SJCRH30 (cell line): ENCODE results near the gene TMEM150B. TPM values are rescaled to one million over a fixed set of nuclear protein-coding genes. Genes with fewer than 3 reads are reported as not detected.
A peak's percentile ranks its signal among the peaks of the same experiment; 100 is the strongest.

Source experiments
- DNase-seq, 2 experiments: peaks; one replicate each; pipeline ENCODE4 v3.0.0-alpha.2; 2015 to 2020
- H3K27ac ChIP-seq: fragments of 250-450 bp; sonication (Bioruptor Pico); 2 replicates; pipeline ENCODE4 v1.5.1; 2020; ENCODE audit warnings: mild to moderate bottlenecking, moderate library complexity
- H3K27me3 ChIP-seq: fragments of 250-450 bp; sonication (Bioruptor Pico); 2 replicates; pipeline ENCODE4 v1.5.1; 2020; ENCODE audit warnings: mild to moderate bottlenecking, moderate library complexity
- H3K36me3 ChIP-seq: fragments of 250-450 bp; sonication (Bioruptor Pico); 2 replicates; pipeline ENCODE4 v1.5.1; 2020; ENCODE audit warnings: mild to moderate bottlenecking, moderate library complexity
- H3K4me1 ChIP-seq: fragments of 250-450 bp; sonication (Bioruptor Pico); 2 replicates; pipeline ENCODE4 v1.5.1; 2020; ENCODE audit warnings: mild to moderate bottlenecking, moderate library complexity
- H3K4me3 ChIP-seq: fragments of 250-450 bp; sonication (Bioruptor Pico); 2 replicates; pipeline ENCODE4 v1.5.1; 2020; ENCODE audit warnings: mild to moderate bottlenecking, moderate library complexity
- H3K9me3 ChIP-seq: fragments of 250-450 bp; sonication (Bioruptor Pico); replicated peaks from 2 replicates; pipeline ENCODE4 v1.5.1; 2020; ENCODE audit warnings: mild to moderate bottlenecking, moderate library complexity
- total RNA-seq: library from RNA; depleted of rRNA; stranded (reverse); fragments of >200 nt; shearing (Covaris generic); gene quantifications from 2 replicates; pipeline ENCODE4 v1.2.3, GENCODE V29; 2014

The TMEM150B gene
- total RNA-seq, 1 experiment from 2014 or later, result not detected

DNA sequence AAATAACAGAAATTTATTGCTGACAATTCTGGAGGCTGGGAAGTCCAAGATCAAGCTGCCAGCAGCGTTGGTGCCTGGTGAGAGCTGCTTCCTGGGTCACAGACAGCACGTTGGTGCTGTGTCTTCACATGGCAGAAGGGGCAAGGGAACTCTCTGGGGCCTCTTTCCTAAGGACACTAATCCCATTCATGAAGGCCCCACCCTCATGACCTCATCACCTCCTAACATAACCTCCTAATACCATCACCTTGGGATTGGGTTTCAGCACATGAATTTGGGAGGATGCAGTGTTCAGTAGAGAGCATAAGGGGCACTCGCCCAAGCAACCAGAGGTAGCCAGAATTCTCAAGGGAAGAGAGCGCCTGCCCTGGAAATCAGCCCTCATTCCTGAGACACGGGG lies 15.7 kb downstream of the TMEM150B start:
- Histone ChIP-seq H3K4me1 (no peaks in the 10 kb centered on the region), H3K4me3 (no peak overlapping the region), H3K27ac (no peak overlapping the region), H3K9me3 (no peaks in the 10 kb centered on the region), H3K36me3 (peaks cover 11% of the 10 kb centered on the region; the same call in 1 of the 2 replicates), H3K27me3 (no peaks in the 10 kb centered on the region)
- no peak for DNase-seq

DNA sequence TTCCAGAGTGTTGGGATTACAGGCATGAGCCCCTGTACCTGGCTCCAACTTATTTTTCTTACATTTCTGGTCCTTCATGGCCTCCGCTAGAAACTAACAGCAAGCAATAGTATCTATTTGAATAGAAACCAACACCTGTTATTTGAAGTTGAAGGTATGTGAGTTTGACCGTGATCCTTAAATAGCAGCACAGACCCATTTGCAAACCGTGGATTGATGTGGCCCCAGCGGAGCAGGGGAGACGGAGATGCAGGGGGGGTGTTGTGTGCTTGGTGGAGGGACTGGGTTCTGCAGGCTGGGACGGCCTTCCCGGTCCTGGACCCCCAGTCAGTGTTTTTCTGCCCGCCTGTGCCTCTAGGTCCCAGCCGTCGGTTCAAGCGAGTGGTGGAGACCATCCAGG lies 16.9 kb downstream of the TMEM150B start:
- peaks cover 15% of the 10 kb centered on the region for H3K36me3 ChIP-seq
- no peaks in the 10 kb centered on the region for H3K9me3 ChIP-seq
- H3K27me3 ChIP-seq, result no peaks in the 10 kb centered on the region
- no peak for DNase-seq
- no peaks in the 10 kb centered on the region for H3K4me1 ChIP-seq
- no peak overlapping the region for H3K27ac ChIP-seq
- H3K4me3 ChIP-seq, result no peak overlapping the region

DNA sequence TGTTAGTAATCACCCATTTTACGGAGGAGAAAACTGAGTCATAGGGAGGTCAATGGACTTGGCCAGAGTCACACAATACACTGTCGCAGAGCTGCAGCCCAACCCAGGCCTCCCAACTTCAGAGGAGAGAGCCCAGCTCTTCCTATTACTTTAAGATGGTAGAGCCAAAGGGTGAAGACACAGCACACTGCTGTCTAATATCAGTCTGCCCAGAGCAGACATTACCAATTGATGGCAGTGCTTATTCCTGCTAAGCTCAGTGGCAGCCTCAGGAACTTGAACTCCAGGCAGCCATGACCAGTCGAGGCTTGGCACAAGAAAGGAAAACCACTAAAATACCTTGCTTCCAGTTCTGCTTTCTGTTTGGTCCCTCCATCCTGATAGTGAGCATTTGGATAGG lies 18.4 kb downstream of the TMEM150B start:
- Histone ChIP-seq H3K27ac (no peak overlapping the region), H3K4me1 (no peaks in the 10 kb centered on the region), H3K9me3 (no peaks in the 10 kb centered on the region), H3K36me3 (peaks cover 15% of the 10 kb centered on the region), H3K27me3 (no peaks in the 10 kb centered on the region), H3K4me3 (no peak overlapping the region)
- DNase-seq, result no peak

DNA sequence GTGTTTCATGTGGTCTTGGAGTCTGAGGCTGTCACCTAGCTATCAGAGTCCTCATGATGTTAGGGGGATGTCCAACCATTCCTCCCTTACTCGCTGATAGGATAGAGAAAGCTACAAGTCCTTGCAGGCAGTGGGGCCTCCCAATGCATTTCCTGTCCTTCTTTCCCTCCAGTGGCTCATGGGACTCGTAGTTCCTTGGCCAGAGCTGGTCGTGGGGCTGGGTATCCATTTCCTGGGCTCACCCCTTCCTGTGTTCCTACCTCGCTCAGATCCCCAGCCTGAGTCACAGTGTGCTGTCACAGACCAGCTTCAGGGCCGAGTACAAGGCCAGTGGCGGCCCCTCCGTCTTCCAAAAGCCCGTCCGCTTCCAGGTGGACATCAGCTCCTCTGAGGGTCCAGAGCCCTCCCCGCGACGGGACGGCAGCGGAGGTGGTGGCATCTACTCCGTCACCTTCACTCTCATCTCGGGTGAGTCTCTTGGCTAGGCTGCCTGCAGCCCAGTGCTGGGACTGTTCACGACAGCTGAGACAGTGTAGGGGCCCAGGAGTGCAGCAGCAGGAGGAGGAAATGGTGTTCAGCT lies 19.1 kb downstream of the TMEM150B start:
- Histone ChIP-seq H3K4me1 (no peaks in the 10 kb centered on the region), H3K27ac (no peak overlapping the region), H3K4me3 (no peak overlapping the region), H3K9me3 (no peaks in the 10 kb centered on the region), H3K36me3 (peaks cover 15% of the 10 kb centered on the region), H3K27me3 (no peaks in the 10 kb centered on the region)
- DNase-seq, result no peak

- Histone ChIP-seq H3K27ac (no peak overlapping the region), H3K9me3 (no peaks in the 10 kb centered on the region), H3K36me3 (peaks cover 15% of the 10 kb centered on the region), H3K4me3 (no peak overlapping the region), H3K4me1 (no peaks in the 10 kb centered on the region), H3K27me3 (no peaks in the 10 kb centered on the region)
- DNase-seq, result peak; percentile 55 to 65
Measured at GRCh38 chr19:55305491-55305890, 19.6 kb downstream of the TMEM150B start.

DNA sequence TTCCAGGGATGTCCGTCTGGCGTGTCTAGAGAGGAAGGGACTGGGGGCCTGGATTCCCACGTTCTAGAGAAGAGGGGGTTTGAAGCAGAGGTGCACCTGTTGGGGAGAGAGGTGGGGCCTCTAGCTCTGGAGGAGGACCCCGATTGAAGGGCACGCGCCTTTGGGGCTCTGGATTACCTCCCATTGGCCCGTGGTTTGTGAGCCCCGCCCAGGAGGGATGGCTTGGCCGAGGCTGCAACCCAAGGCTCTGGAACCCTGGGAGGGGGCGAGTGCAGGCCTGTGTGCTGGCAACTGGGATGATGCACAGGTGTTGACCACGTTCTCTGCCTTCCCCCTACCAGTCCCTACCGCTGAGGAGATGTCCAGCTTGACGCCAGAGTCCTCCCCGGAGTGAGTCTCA lies 20.2 kb downstream of the TMEM150B start:
- H3K27me3 ChIP-seq, result no peaks in the 10 kb centered on the region
- no peak overlapping the region for H3K4me3 ChIP-seq
- H3K9me3 ChIP-seq, result no peaks in the 10 kb centered on the region
- no peaks in the 10 kb centered on the region for H3K4me1 ChIP-seq
- DNase-seq, result no peak
- H3K27ac ChIP-seq, result no peak overlapping the region
- peaks cover 15% of the 10 kb centered on the region for H3K36me3 ChIP-seq

- peaks cover 14% of the 10 kb centered on the region for H3K36me3 ChIP-seq
- H3K4me1 ChIP-seq, result no peaks in the 10 kb centered on the region
- H3K4me3 ChIP-seq, result no peak overlapping the region
- DNase-seq, result peak; percentile 61 to 62
- no peaks in the 10 kb centered on the region for H3K9me3 ChIP-seq
- no peaks in the 10 kb centered on the region for H3K27me3 ChIP-seq
- H3K27ac ChIP-seq, result no peak overlapping the region
Measured at GRCh38 chr19:55304279-55304978, 20.7 kb downstream of the TMEM150B start.

GRCh38 chr19:55303477-55303876 lies 21.7 kb downstream of the TMEM150B start:
- Histone ChIP-seq H3K27ac (no peak overlapping the region), H3K27me3 (no peaks in the 10 kb centered on the region), H3K36me3 (peaks cover 10% of the 10 kb centered on the region), H3K4me1 (no peaks in the 10 kb centered on the region), H3K9me3 (no peaks in the 10 kb centered on the region), H3K4me3 (no peak overlapping the region)
- DNase-seq, result no peak

GRCh38 chr19:55302318-55302703 lies 22.8 kb downstream of the TMEM150B start:
- H3K9me3 ChIP-seq, result no peaks in the 10 kb centered on the region
- no peak overlapping the region for H3K4me3 ChIP-seq
- DNase-seq, result no peak

DNA sequence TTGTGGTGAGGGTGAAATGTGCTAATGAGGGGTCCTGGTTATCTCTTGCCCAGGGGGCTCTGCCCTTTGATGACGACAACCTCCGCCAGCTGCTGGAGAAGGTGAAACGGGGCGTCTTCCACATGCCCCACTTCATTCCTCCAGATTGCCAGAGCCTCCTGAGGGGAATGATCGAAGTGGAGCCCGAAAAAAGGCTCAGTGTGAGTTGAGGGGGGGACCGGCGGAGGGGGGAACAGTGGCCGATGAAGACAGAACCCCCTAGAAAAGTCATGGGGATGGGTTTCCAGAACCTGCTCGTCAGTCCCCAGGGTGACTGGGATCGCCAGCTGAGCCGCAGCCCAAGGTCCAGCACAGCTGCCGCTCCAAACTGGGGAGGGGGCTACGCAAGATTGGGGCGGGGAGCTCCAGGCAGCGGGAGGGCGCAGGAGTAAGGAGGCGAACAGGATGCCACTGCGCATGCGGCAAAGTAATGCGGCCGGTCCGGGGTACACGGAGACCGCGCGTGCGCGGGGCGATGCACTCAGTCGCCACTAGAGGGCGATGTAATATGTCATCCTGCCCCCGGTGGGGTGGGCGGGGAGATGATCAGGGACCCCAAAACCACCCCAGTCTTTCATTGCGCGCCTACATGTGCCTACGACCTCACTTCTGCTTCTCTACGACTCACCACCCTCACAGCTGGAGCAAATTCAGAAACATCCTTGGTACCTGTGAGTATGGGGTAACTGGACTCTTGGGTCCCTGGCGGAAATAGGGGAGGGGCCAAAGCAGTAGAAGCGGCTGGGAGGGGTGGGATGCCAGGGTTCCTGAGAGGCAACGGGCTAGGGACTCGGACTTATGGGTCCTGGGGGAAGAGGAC lies 23.5 kb downstream of the TMEM150B start:
- peaks cover 10% of the 10 kb centered on the region for H3K36me3 ChIP-seq
- no peak overlapping the region for H3K4me3 ChIP-seq
- no peaks in the 10 kb centered on the region for H3K9me3 ChIP-seq
- H3K27me3 ChIP-seq, result no peaks in the 10 kb centered on the region
- no peak overlapping the region for H3K27ac ChIP-seq
- DNase-seq, result peak; percentile 66 to 77
- no peaks in the 10 kb centered on the region for H3K4me1 ChIP-seq

More at GRCh38 chr19:55302318-55302703, 22.8 kb downstream of the TMEM150B start:
- Histone ChIP-seq H3K36me3 (peaks cover 10% of the 10 kb centered on the region), H3K27me3 (no peaks in the 10 kb centered on the region), H3K27ac (no peak overlapping the region), H3K4me1 (no peaks in the 10 kb centered on the region)

DNA sequence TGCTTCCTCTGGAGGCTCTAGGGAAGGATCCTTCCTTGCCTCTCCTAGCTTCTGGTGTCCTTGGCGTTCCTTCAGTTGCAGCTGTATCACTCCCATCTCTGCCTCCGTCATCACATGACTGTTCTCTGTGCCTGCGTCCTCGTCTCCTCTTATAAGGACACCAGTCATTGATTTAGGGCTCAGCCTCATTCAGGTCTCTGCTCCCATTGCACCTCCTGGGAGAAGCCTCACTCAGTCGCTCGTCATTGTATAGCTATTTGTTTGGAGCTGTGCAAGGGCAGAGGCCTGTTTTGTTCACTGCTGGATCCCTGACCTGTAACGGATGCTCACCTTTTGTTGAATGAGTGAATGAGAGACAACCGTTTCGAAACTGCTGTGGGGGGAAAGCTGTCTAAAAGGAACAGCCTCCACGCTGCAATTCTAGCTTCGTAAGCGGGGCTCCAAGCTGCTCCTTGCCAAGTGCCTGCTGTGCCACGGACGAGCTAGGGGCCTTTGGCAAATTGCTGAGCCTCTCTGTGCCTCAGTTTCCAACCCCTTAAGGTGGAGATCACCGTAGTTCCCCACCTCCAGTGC lies 24.2 kb downstream of the TMEM150B start:
- Histone ChIP-seq H3K27ac (no peak overlapping the region), H3K9me3 (no peaks in the 10 kb centered on the region), H3K27me3 (no peaks in the 10 kb centered on the region), H3K4me3 (no peak overlapping the region), H3K4me1 (no peaks in the 10 kb centered on the region), H3K36me3 (peaks cover 10% of the 10 kb centered on the region)
- no peak for DNase-seq

DNA sequence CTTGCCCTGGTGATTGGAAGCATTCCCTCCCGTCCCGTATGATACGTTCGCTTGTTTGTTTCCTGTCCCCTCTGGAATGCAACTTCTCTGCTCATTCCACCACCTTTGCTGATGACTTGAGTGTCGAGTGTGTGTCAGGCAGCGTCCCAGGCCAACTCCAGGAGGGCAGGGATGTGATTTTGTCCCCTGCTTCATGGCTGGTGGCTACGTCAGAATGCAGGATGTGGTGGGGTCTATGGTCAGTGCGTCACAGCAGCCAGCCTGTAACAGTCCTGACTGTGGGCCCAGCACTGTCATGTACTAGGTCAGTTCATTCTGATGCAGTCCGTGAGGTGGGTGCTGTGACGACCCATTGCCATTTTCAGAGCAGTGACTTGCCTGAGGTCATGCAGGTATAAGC lies 25.1 kb downstream of the TMEM150B start:
- Histone ChIP-seq H3K27me3 (no peaks in the 10 kb centered on the region), H3K4me1 (no peaks in the 10 kb centered on the region), H3K27ac (no peak overlapping the region), H3K4me3 (no peak overlapping the region), H3K9me3 (no peaks in the 10 kb centered on the region), H3K36me3 (peaks cover 3% of the 10 kb centered on the region; the same call in 1 of the 2 replicates)
- no peak for DNase-seq

DNA sequence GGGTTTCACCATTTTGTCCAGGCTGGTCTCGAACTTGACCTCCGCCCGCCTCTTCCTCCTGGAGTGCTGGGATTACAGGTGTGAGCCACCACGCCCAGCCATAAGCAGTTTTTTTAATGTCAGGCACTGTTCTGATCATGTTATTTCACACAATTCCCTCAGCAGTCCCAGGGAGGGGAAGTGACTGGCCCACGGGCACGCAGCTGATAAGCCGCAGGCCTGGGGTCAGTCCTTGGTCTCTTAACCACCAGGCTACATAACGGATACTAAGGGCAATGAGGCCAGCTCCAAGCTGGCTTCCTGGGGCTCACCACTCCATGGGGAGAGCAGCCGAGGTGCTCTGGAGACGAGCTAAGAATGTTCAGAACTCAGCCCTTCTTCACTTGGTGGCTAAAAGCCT lies 27.9 kb downstream of the TMEM150B start:
- H3K9me3 ChIP-seq, result no peaks in the 10 kb centered on the region
- no peak for DNase-seq
- peaks cover 2% of the 10 kb centered on the region; the same call in 1 of the 2 replicates for H3K36me3 ChIP-seq
- H3K4me3 ChIP-seq, result no peak overlapping the region
- H3K4me1 ChIP-seq, result no peaks in the 10 kb centered on the region
- H3K27ac ChIP-seq, result no peak overlapping the region
- no peaks in the 10 kb centered on the region for H3K27me3 ChIP-seq

GRCh38 chr19:55289117-55289796 lies 35.9 kb downstream of the TMEM150B start:
- H3K27me3 ChIP-seq, result no peaks in the 10 kb centered on the region
- H3K27ac ChIP-seq, result no peak overlapping the region
- peak in 1 of 2 experiments; percentile 50 for DNase-seq
- no peaks in the 10 kb centered on the region for H3K4me1 ChIP-seq
- peaks cover 10% of the 10 kb centered on the region; the same call in 1 of the 2 replicates for H3K36me3 ChIP-seq
- H3K9me3 ChIP-seq, result no peaks in the 10 kb centered on the region
- H3K4me3 ChIP-seq, result no peak overlapping the region
